Keratinocyte (primary cell): ENCODE measurements around the gene GALNT13. TPM values are rescaled to one million over a fixed set of nuclear protein-coding genes. Genes with fewer than 3 reads are reported as not detected.

Source experiments
- DNase-seq: peaks from one replicate; pipeline ENCODE4 v3.0.0-alpha.2; 2011; ENCODE audit warnings: low read depth, missing footprints, low spot score
- FAIRE-seq: peaks from 2 replicates; lab custom pipeline; 2011; peaks lifted over from hg19 to GRCh38; lab: Jason Lieb, UNC
- H2AFZ ChIP-seq: 2 replicates; pipeline ENCODE4 v1.6.0; 2012; ENCODE audit warnings: low read length, control low read depth, inconsistent platforms; ENCODE audit not compliant: control insufficient read depth
- H3K27ac ChIP-seq: 2 replicates; pipeline ENCODE4 v1.5.1; 2011; ENCODE audit warnings: low read length; ENCODE audit not compliant: control insufficient read depth, insufficient read depth
- H3K27me3 ChIP-seq: 3 replicates; pipeline ENCODE4 v1.6.0; 2011; ENCODE audit warnings: low read length; ENCODE audit not compliant: control insufficient read depth, insufficient read depth; ENCODE audit errors: extremely low read depth
- H3K36me3 ChIP-seq, 2 experiments: 2 replicates in 1 of 2; 3 replicates in 1 of 2; pipeline ENCODE4 v1.5.1; 2011; ENCODE audit warnings: low read length in 2 of 2, mild to moderate bottlenecking in 1 of 2; ENCODE audit not compliant: control insufficient read depth in 2 of 2, insufficient read depth in 2 of 2; ENCODE audit errors: extremely low read depth in 1 of 2
- H3K4me1 ChIP-seq: 3 replicates; pipeline ENCODE4 v1.5.1; 2011; ENCODE audit warnings: low read length; ENCODE audit not compliant: control insufficient read depth, insufficient read depth; ENCODE audit errors: extremely low read depth
- H3K4me2 ChIP-seq: 3 replicates; pipeline ENCODE4 v1.6.0; 2011; ENCODE audit warnings: low read depth, low read length; ENCODE audit not compliant: control insufficient read depth, insufficient read depth; ENCODE audit errors: extremely low read depth
- H3K4me3 ChIP-seq, 3 experiments: fragments of 200-600 bp in 1 of 3; sonication (generic) in 1 of 3; 2 replicates in 2 of 3; 3 replicates in 1 of 3; pipeline ENCODE4 v1.5.1; 2011 to 2016; ENCODE audit warnings: low read length in 3 of 3, mild to moderate bottlenecking in 3 of 3, control low read depth in 2 of 3, inconsistent platforms in 1 of 3, low read depth in 1 of 3, mixed read lengths in 1 of 3, mixed run types in 1 of 3, moderate library complexity in 1 of 3; ENCODE audit not compliant: control insufficient read depth in 2 of 3, insufficient read depth in 2 of 3; ENCODE audit errors: extremely low read depth in 1 of 3
- H3K79me2 ChIP-seq: 2 replicates; pipeline ENCODE4 v1.6.0; 2012; ENCODE audit warnings: low read length; ENCODE audit not compliant: control insufficient read depth, insufficient read depth
- H3K9ac ChIP-seq: 3 replicates; pipeline ENCODE4 v1.6.0; 2011; ENCODE audit warnings: low read length; ENCODE audit not compliant: control insufficient read depth, insufficient read depth; ENCODE audit errors: extremely low read depth
- H3K9me1 ChIP-seq: 3 replicates; pipeline ENCODE4 v1.6.0; 2011; ENCODE audit warnings: low read length; ENCODE audit not compliant: control insufficient read depth, insufficient read depth; ENCODE audit errors: extremely low read depth
- H3K9me3 ChIP-seq: 2 replicates; pipeline ENCODE4 v1.5.1; 2012; ENCODE audit warnings: low read depth, low read length; ENCODE audit not compliant: control insufficient read depth
- H4K20me1 ChIP-seq: 3 replicates; pipeline ENCODE4 v1.6.0; 2011; ENCODE audit warnings: low read length; ENCODE audit not compliant: control insufficient read depth, insufficient read depth; ENCODE audit errors: extremely low read depth
- CTCF ChIP-seq, 3 experiments: IDR thresholded peaks in 1 of 3; conservative IDR thresholded peaks in 1 of 3; optimal IDR thresholded peaks in 1 of 3; 2 replicates in 2 of 3; 3 replicates in 1 of 3; pipeline versions ENCODE3 to v1.5.1; 2011; ENCODE audit warnings: low read length in 3 of 3, mild to moderate bottlenecking in 3 of 3, moderate library complexity in 2 of 3, control low read depth in 1 of 3, inconsistent platforms in 1 of 3; ENCODE audit not compliant: insufficient read depth in 2 of 3; ENCODE audit errors: extremely low read depth in 1 of 3
- EZH2 ChIP-seq: IDR thresholded peaks from one replicate; pipeline ENCODE4 v1.6.1; 2012; ENCODE audit warnings: inconsistent platforms, mild to moderate bottlenecking, low read length, moderate library complexity
- dilution Hi-C: fragments of 300-500 bp; cut with MboI; formaldehyde crosslinking; loops from one replicate; pipeline ENCODE4 v1.7.0; 2020; ENCODE audit warnings: low sequenced_read_pairs; ENCODE audit not compliant: extremely low pct_ligation_motif_present
- polyA plus RNA-seq, 5 experiments: library from polyadenylated mRNA; depleted of rRNA in 3 of 5; stranded (reverse) in 3 of 5; stranded (forward) in 1 of 5; unstranded in 1 of 5; fragments of >200 nt; gene quantifications; 1 replicate in 1 of 5; 2 replicates in 3 of 5; 3 replicates in 1 of 5; pipeline versions ENCODE4 v1.2.1 to v1.2.3, GENCODE V29; 2011 to 2012; ENCODE audit warnings: missing spikeins in 2 of 5, low read depth in 1 of 5, low replicate concordance in 1 of 5

Gene GALNT13
- polyA plus RNA-seq, 1 donor (not counting 4 experiments of a cell fraction or from before 2014, with no cell fraction given), result not detected

DNA sequence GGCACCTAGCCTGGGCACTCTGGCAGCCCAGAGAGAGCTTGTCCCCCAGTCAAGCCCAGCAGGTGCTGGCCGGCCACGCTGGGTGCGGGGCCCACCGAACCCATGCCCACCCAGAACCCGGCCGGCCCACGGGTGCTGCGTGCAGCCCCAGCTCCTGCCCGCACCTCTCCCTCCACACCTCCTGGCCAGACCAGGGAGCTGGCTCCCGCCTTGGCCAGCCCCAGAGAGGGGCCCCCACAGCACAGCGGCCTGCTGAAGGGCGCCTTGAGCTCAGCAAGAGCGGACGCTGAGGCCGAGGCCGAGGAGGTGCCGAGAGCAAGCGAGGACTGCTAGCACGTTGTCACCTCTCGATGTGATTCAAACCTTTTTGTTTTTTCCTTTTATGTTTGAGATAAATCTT is 419.8 kb downstream of the GALNT13 start:
- Histone ChIP-seq H3K4me2 (no peak overlapping the region), H4K20me1 (no peaks in the 10 kb centered on the region), H3K27me3 (no peaks in the 10 kb centered on the region), H3K36me3 (no peaks in the 10 kb centered on the region), H2AFZ (no peak overlapping the region), H3K9me1 (no peaks in the 10 kb centered on the region), H3K79me2 (no peaks in the 10 kb centered on the region), H3K4me3 (no peak overlapping the region), H3K4me1 (no peaks in the 10 kb centered on the region), H3K9me3 (no peaks in the 10 kb centered on the region), H3K9ac (no peak overlapping the region), H3K27ac (no peak overlapping the region)
- DNase-seq (no peak), FAIRE-seq (no peak)
- dilution Hi-C loops, result no loop called here
- TF ChIP-seq EZH2 (no peak), CTCF (optimal IDR thresholded peaks at IDR 0.05 in 1 of 3, IDR thresholded peaks at IDR 0.05 in 1 of 3, conservative IDR thresholded peaks at IDR 0.05 in 1 of 3; ENCODE audit: extremely low read depth in 1 of 3, insufficient read depth in 2 of 3, low read length in 3 of 3) (no peak)

DNA sequence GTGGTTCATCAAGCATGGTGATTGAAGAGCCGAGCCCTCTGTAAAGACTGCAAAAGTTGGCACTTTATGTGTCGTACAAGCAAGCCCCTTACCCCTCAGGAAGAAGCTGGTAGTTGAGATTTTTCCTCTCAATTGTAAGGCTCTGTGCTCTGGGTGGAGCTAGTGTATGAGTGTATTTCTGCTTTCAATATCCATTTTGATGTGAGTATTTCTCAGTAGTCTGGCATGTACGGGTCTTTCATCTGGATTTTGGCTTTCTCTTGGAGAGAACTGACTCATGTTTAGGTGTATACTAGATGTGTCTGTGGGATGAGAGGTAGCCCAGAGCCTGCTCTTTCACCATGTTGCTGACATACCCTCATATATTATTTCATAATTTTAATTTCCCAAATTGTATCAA is 420.2 kb downstream of the GALNT13 start:
- H3K4me3 ChIP-seq, result no peak overlapping the region
- H3K4me2 ChIP-seq, result no peak overlapping the region
- no peak overlapping the region for H3K9ac ChIP-seq
- TF ChIP-seq CTCF (optimal IDR thresholded peaks at IDR 0.05 in 1 of 3, IDR thresholded peaks at IDR 0.05 in 1 of 3, conservative IDR thresholded peaks at IDR 0.05 in 1 of 3; ENCODE audit: extremely low read depth in 1 of 3, insufficient read depth in 2 of 3, low read length in 3 of 3) (no peak), EZH2 (no peak)
- no peaks in the 10 kb centered on the region for H3K27me3 ChIP-seq
- dilution Hi-C loops, result no loop called here
- no peak for FAIRE-seq
- no peaks in the 10 kb centered on the region for H4K20me1 ChIP-seq
- H3K9me3 ChIP-seq, result no peaks in the 10 kb centered on the region
- no peaks in the 10 kb centered on the region for H3K9me1 ChIP-seq
- no peaks in the 10 kb centered on the region for H3K4me1 ChIP-seq
- H3K79me2 ChIP-seq, result no peaks in the 10 kb centered on the region
- no peak for DNase-seq
- H2AFZ ChIP-seq, result no peak overlapping the region
- H3K27ac ChIP-seq, result no peak overlapping the region
- no peaks in the 10 kb centered on the region for H3K36me3 ChIP-seq
